Raji (cell line): ENCODE data around the gene CMKLR1.

Experiments used
- POLR2A ChIP-seq: IDR thresholded peaks from 2 replicates; pipeline ENCODE4 v1.6.1; 2011; ENCODE audit warnings: low read depth, low read length, control low read depth; ENCODE audit not compliant: insufficient read depth

Gene CMKLR1

GRCh38 chr12:108348842-108349241 lies 9.7 kb upstream of the CMKLR1 start:
- TF ChIP-seq POLR2A, result no peak

- TF ChIP-seq POLR2A, result no peak
These were observed 7.9 kb upstream of the CMKLR1 start for GRCh38 chr12:108346727-108347710.

GRCh38 chr12:108345716-108346633 lies 6.9 kb upstream of the CMKLR1 start:
- no peak for TF ChIP-seq POLR2A

- TF ChIP-seq POLR2A, result no peak
These were observed 3.9 kb upstream of the CMKLR1 start for GRCh38 chr12:108342985-108343384.

GRCh38 chr12:108341854-108342847 lies 3.0 kb upstream of the CMKLR1 start:
- no peak for TF ChIP-seq POLR2A

GRCh38 chr12:108341356-108341755 lies 2.2 kb upstream of the CMKLR1 start:
- no peak for TF ChIP-seq POLR2A

GRCh38 chr12:108340037-108340436 lies 926 bp upstream of the CMKLR1 start:
- TF ChIP-seq POLR2A, result no peak

- no peak for TF ChIP-seq POLR2A
These were observed 1.6 kb downstream of the CMKLR1 start for GRCh38 chr12:108337235-108338223.

GRCh38 chr12:108335349-108336119 lies 3.6 kb downstream of the CMKLR1 start:
- no peak for TF ChIP-seq POLR2A

- TF ChIP-seq POLR2A, result no peak
These were observed 5.0 kb downstream of the CMKLR1 start for GRCh38 chr12:108333898-108334699.

GRCh38 chr12:108332791-108333382 lies 6.2 kb downstream of the CMKLR1 start:
- no peak for TF ChIP-seq POLR2A
